ENCODE measurements around the gene RIMBP2.

RIMBP2 gene

DNA sequence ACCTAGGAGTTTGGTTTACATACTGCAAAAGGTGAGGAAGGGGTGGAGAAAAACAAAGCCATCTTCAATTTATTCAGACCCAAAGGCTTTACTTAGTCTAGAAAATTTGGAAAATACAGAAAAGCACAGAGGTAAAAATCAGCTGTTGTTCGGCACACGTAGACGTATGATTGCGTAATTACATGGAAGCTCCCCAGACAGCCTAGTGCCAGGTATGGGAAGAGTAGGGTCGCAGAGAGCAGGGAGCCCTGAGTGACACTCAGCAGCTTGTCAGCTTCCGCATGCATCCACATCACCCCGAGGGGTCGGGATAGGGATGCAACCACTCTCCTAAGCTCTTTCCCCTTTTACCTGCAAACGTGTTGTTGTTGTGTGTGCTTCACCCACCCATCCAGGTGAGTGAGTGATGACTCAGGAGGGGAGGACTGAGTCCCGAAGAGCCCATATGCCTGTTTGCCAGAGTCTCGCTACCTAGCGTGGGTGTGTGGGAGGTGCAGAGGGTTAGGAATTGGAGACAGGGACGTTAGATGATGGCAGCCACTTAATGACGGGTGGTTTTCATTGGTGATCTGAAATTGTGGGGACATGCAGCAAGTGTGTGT lies 358.3 kb downstream of the RIMBP2 start:
- no peak overlapping the region for H3K4me3 ChIP-seq (ENCODE audit: low read length)
- no peak for DNase-seq (ENCODE audit: low read depth, low spot score)

DNA sequence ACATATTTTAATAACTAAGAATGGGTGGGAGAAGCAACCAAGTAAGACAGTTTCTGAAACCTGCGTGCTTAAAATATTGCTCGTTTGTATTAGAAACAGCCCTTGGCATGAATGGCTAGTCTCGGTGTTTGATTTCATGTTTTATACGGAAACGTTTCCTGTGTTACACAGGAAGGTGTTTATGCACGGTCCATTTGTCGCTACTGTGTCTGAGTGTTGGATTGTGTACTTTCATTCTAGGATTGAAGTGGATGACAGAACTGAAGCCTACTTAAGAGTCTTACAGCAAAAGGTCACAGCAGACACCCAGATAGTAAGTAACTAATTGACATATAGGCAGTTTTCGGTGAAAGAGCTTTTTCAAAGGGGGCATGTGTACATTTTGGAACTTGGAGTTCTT lies 358.9 kb downstream of the RIMBP2 start:
- H3K4me3 ChIP-seq (ENCODE audit: low read length): no peak overlapping the region
- no peak for DNase-seq (ENCODE audit: low read depth, low spot score)

DNA sequence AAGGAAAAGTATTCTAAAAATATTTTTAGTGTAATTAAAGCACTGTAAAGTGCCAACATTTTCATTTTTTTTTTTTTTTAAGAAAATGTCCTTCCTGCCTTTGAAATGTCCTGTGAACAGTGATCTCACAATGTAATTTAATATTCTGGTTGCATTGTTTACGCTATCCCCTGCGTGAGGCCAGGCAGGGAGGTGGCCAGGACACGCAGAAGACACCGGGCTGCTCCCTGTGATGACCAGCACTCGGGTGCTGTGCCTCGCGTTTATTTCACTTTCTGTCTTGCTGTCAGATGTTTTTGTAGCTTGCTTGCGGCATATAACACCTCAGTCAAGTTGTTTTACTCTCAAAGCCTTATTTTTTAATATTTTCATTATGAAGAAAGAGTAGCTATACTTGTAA lies 359.9 kb downstream of the RIMBP2 start:
- DNase-seq (ENCODE audit: low read depth, low spot score): no peak
- no peak overlapping the region for H3K4me3 ChIP-seq (ENCODE audit: low read length)

DNA sequence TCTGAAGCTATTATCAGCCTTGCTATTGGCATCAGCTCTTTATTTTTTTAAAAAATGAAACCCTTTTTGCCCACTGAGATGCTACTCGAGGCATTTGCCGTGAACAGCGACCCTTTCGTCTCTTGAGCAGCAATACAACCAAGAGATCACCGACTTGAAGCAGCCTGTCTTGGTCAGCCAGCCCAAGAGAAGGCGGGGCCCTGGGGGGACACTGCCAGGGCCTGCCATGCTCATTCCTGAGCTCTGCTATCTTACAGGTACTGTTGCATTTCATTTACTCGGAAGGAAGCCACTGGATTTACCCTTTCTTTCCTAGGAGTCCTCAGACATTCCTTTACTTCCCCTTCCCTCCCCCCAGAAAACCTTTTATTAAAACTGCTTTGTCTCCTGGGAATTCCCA lies 361.7 kb downstream of the RIMBP2 start:
- no peak for DNase-seq (ENCODE audit: low read depth, low spot score)
- no peak overlapping the region for H3K4me3 ChIP-seq (ENCODE audit: low read length)

DNA sequence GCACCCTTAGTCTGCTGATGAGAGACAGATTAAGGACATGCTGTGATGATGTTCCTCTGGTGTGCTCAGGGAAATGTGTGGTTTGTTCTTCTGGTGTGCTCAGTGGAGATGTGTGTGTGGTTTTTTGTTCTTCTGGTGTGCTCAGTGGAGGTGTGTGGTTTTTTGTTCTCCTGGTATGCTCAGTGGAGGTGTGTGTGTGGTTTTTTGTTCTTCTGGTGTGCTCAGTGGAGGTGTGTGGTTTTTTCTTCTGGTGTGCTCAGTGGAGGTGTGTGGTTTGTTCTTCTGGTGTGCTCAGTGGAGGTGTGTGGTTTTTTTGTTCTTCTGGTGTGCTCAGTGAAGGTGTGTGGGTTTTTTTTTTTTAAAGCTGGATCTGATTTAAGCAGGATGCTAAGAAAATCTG lies 363.0 kb downstream of the RIMBP2 start:
- H3K4me3 ChIP-seq (ENCODE audit: low read length): no peak overlapping the region
- peak; percentile 88 for DNase-seq (ENCODE audit: low read depth, low spot score)

DNA sequence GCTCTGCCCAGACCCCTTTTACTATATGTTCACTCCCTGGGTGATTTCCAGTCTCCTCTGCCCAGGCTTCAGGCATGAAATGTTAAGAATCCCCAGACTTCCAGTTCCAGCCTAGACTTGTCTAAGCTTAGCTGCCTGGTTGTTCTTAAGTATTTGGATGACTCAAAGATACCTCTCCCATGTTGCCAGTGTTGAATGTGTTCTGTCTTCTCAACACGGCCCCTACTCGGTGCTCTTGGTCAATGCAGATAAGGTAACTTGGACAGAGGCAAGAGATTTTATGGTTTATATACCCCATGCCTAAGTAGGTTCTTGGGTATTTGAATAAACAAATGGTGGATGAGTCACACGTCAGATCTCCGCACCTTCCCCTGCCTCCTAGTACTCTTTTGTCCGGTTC lies 364.8 kb downstream of the RIMBP2 start:
- no peak for DNase-seq (ENCODE audit: low read depth, low spot score)
- no peak overlapping the region for H3K4me3 ChIP-seq (ENCODE audit: low read length)

DNA sequence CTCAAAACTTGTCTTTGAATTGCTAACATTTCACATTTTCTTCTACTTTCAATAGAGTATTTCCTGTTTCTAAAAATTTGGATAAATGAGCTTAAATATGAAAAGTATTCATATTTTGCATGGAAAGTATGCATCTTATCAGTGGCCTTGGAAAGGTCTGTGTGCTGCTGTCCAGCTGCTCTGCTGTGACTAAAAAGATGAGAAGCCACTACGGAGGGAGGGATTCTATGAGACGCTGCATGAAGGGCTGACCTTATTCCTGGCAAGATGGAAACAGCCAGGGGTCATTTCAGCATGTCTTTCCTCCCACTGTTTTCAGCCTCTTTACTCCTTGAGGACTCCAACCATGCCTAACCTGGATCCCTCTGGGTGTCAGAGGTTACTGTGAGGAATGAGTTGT lies 365.4 kb downstream of the RIMBP2 start:
- DNase-seq (ENCODE audit: low read depth, low spot score): no peak
- H3K4me3 ChIP-seq (ENCODE audit: low read length): no peak overlapping the region

DNA sequence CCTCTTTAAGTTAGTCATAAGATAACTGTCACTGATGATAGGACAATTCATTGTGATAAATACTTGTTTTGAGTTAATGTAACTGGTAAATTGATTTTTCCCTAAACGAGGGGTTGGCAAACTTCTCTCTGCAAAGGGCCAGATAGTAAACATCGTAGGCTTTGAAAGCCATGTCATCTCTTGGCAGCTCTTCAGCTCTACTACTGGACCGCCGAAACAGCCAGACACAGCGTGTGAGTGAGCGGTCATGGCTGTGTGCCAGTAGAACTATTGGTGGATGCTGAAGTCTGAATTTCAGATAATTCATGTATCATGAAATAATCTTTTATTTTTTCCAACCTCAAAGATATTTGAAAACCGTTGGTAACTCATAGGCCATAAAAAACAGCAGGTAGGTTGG lies 368.5 kb downstream of the RIMBP2 start:
- no peak overlapping the region for H3K4me3 ChIP-seq (ENCODE audit: low read length)
- no peak for DNase-seq (ENCODE audit: low read depth, low spot score)

Measured in Jurkat, Clone E6-1 (cell line).